DMS 273 (cell line): Measurements from ENCODE around the gene ZDHHC18.

Source experiments
- DNase-seq: peaks from one replicate; lab custom pipeline; 2025; ENCODE audit not compliant: unreplicated experiment; lab: John Stamatoyannopoulos, UW

The ZDHHC18 gene, protein sequence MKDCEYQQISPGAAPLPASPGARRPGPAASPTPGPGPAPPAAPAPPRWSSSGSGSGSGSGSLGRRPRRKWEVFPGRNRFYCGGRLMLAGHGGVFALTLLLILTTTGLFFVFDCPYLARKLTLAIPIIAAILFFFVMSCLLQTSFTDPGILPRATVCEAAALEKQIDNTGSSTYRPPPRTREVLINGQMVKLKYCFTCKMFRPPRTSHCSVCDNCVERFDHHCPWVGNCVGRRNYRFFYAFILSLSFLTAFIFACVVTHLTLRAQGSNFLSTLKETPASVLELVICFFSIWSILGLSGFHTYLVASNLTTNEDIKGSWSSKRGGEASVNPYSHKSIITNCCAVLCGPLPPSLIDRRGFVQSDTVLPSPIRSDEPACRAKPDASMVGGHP

GRCh38 chr1:26826261-26827105 is at the start of gene ZDHHC18:
Gene ZDHHC18, plus strand, starts transcription at chr1:26826688. Its CDS starts 117 bp downstream, at chr1:26826805.
- peak; percentile 90 for DNase-seq

GRCh38 chr1:26779098-26779668 is 47.3 kb upstream of the ZDHHC18 start:
- DNase-seq: no peak

DNA sequence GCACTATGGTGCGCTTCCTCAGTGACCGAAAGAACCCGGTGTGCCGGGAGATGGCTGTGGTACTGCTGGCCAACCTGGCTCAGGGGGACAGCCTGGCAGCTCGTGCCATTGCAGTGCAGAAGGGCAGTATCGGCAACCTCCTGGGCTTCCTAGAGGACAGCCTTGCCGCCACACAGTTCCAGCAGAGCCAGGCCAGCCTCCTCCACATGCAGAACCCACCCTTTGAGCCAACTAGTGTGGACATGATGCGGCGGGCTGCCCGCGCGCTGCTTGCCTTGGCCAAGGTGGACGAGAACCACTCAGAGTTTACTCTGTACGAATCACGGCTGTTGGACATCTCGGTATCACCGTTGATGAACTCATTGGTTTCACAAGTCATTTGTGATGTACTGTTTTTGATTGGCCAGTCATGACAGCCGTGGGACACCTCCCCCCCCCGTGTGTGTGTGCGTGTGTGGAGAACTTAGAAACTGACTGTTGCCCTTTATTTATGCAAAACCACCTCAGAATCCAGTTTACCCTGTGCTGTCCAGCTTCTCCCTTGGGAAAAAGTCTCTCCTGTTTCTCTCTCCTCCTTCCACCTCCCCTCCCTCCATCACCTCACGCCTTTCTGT is 46.0 kb upstream of the ZDHHC18 start:
- no peak for DNase-seq

DNA sequence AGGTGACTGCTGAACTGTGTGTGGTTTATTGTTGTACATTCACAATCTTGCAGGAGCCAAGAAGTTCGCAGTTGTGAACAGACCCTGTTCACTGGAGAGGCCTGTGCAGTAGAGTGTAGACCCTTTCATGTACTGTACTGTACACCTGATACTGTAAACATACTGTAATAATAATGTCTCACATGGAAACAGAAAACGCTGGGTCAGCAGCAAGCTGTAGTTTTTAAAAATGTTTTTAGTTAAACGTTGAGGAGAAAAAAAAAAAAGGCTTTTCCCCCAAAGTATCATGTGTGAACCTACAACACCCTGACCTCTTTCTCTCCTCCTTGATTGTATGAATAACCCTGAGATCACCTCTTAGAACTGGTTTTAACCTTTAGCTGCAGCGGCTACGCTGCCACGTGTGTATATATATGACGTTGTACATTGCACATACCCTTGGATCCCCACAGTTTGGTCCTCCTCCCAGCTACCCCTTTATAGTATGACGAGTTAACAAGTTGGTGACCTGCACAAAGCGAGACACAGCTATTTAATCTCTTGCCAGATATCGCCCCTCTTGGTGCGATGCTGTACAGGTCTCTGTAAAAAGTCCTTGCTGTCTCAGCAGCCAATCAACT is 45.2 kb upstream of the ZDHHC18 start:
- no peak for DNase-seq

DNA sequence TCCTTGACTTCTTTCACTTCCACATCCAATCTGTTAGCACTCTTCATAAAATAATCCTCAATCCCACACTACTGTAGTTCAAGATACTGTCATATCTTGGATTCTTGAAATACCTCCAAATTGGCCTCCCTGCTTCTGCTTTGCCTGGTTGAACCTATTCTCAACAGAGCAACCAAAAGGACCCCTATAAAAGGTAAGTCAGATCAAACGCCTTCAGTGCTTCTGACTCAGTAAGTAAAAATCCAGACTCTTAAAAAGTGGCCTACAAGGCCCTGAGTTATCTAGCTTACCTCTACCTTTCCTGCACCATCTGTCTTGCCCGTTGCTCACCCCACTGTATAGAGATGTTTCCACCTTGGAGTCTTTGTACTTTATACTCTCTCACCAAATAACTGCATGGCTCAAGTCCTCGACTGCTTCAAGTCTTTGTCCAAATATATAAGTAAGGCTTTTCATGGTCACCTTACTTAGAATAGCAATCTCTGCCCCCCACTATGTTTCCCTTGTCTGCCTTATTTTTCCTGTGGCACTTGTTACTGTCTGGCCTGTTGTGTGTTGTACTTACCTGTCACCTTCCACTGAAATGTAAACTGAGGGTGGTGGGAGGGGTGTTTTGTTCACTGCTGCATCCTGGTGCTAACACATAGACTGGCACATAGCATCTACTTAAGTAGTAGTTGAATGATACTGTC is 43.8 kb upstream of the ZDHHC18 start:
- no peak for DNase-seq

GRCh38 chr1:26783646-26784022 is 42.9 kb upstream of the ZDHHC18 start:
- no peak for DNase-seq

- DNase-seq: peak; percentile 67
Observed at GRCh38 chr1:26784023-26784871, 42.2 kb upstream of the ZDHHC18 start.

- no peak for DNase-seq
Observed at GRCh38 chr1:26784886-26785285, 41.6 kb upstream of the ZDHHC18 start.

GRCh38 chr1:26785611-26786436 is 40.7 kb upstream of the ZDHHC18 start:
- DNase-seq: no peak

DNA sequence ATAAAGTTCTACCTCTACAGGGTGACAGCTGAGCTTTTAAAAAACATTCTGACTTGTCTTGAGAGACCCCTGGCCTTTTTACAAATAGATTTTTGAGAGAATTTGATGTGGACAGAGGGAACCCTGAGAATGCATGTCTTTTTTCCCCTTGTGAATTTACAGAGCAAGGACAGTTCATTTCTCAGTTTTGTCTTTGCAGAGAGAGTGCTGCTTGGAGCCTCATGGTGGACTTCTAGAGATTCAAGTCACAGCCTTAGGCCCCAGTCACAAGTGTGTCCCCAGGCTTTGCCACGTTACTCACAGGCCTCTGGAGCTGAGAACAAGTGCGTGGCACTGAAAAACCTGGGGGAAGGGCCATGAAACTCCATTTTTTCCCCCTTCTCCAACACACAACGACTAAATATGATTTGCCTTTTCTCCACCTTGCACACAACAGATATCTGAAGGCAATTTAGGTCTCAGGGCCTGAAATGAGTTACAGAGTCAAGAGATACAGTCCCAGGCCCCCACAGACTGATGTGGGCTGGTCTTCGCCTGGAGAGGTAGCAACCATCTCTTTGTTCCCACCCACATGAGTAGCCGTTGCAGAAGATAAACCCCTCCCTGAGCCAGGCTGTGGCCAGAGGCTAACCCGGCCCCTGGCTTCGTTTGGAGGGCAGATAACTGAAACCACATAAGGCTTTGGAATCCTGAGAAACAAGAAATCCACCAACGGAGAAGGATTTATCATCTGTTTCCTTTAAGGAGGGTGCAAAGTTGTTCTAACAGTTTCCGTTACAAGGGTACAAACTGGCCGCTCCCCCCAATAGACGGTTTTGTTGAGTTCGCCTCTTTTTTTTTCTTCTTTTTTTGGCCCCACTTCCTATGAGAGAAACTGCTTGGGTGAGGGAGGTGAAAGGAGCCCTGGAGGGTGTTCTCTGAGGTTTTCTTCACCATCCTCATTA is 39.8 kb upstream of the ZDHHC18 start:
- DNase-seq: peak; percentile 62

GRCh38 chr1:26787381-26787705 is 39.1 kb upstream of the ZDHHC18 start:
- DNase-seq: peak; percentile 85

DNA sequence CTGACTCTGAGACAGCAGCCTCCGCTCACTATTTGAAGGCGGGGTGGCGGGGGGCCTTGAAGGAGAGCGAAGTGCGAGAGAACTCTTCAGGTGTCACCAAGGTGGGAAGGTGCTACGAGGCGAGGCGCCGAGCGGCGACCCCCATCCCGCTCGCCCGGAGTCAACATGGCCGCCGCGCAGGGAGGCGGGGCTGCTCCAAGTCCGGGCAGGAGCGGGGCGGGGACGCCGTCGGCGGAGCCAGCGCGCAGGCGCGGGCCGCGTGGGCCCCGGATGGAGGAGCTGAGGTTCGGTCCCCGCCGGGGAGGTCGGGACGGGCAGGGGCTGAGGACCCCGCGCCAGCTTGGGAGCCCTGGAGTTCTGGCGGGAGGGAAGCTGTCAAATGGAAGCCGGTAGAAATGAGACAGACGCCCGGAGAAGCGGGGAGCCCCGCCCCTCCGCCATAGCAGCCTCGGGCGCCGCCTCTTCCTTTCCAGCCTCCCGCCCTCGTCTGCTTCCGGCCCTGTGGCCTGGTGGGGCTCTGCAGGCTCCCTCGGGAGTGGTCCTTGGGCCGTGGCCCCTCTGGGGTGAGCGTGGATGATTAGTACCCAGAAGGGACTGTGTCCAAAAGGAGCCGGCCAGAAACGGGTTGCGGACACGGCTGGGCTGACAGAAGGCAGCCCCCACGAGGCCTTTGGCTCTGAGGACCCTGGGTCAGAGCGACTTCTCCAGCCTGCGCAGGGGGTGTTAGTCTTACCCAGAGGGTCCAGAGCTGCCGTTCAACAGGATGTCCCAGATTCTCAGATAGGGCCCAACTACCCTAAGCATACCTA is 38.6 kb upstream of the ZDHHC18 start, which contains the start of gene PIGV:
Gene PIGV, plus strand, starts transcription at position 245 of the 809 bp plus-strand sequence. CDS start 2,866 bp downstream, outside the sequence.
- DNase-seq: peak; percentile 98

- DNase-seq: peak; percentile 59
Observed at GRCh38 chr1:26788515-26788785, 38.0 kb upstream of the ZDHHC18 start.

DNA sequence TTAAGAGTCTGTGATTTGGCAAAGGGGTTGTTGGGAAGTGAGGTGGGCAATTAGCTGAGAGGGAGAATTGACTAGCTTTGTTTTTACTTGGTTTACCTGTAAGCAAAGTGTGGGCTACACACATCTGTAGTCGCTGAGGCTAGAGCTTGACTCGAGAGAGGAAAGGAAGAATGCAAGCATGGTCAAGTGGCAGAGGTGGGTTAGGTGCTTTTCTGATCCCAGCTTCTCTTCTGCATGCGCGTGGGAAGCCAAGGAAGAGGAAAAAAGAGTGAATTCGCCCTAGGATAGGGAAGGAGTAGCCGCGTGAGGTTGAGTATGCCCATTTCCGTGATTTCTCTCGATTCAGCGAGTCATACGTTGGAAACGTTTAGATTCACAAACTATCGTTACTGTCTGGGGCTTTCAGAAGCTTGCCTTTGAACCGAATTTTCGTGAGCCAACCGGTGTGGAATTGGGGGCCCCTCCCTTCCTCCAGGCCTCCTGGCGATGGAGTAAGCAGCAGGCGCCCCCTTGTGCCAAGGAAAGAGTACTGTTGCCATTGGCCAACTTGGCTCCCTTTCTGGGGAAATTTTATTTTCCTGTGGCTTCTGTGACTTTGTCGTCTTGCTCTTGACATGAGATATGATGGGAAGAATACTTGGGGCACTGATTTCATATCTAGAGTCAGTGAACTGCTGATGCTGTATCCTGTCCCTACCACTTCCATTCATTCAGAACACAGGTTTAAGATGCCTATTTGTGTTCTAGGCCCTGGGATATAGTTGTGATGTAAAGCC is 37.5 kb upstream of the ZDHHC18 start:
- DNase-seq: peak; percentile 95

DNA sequence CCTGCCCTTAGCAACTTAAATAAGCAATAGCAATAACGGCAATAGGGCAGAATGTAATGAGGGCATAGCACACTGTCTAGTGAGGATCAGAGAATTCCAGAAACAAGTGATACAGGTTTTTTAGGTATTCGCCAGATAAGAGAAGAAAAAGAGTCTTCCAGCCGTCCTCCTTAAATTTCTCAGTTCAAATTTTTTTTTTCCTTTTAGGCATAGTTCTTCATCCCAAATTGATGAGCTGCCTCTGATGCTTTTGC is 36.9 kb upstream of the ZDHHC18 start:
- DNase-seq: no peak

- DNase-seq: no peak
Observed at GRCh38 chr1:26789931-26790330, 36.6 kb upstream of the ZDHHC18 start.
